Measurements from ENCODE around the gene MSRB3. TPM values are rescaled to one million over a fixed set of nuclear protein-coding genes. Genes with fewer than 3 reads are reported as not detected.

Gene MSRB3
- total RNA-seq, 1 experiment from 2014 or later = 1.1 TPM

DNA sequence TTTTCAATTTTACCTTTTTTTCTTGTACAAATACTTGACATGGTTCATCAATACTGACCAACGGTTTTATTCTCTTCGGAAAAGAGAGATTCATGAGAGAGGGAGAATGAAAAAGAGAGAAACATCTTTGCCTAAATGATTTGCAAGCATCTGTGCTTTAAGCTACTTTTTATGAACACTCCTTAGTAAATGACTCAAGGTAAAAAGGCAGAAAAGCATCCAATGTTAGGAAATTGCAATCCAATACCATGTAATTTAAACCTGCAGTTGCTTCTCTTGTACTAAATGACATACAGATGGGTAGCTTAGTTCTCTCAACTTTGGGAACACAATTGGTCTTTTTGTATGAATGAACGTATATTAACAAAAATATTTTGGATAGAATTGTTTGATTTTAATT is 46.1 kb downstream of the MSRB3 start:
- Histone ChIP-seq H3K23ac (ENCODE audit: insufficient read length, low read depth, low read length) (no peak overlapping the region), H2BK5ac (ENCODE audit: insufficient read length, low read length) (no peak overlapping the region), H3K18ac (ENCODE audit: insufficient read length, low read depth, low read length) (no peak overlapping the region), H2BK20ac (ENCODE audit: low read depth, low read length, poor library complexity, severe bottlenecking) (no peak overlapping the region), H2AK5ac (ENCODE audit: insufficient read length, low read length) (no peak overlapping the region), H3K56ac (ENCODE audit: insufficient read length, low read depth, low read length) (no peak overlapping the region), H3K27ac (ENCODE audit: insufficient read length, low read depth, low read length) (no peak overlapping the region), H2BK120ac (ENCODE audit: low read depth, low read length, poor library complexity, severe bottlenecking) (no peak overlapping the region), H3K79me2 (ENCODE audit: insufficient read depth, low read length) (no peaks in the 10 kb centered on the region), H3K14ac (ENCODE audit: insufficient read depth, low read length) (no peak overlapping the region), H3K4me2 (ENCODE audit: insufficient read depth, insufficient read length, low read length) (no peak overlapping the region), H3K27me3 (ENCODE audit: insufficient read depth, low read length) (no peaks in the 10 kb centered on the region), H4K8ac (replicated peaks; ENCODE audit: insufficient read length, low read depth, low read length) (no peak overlapping the region), H2BK15ac (ENCODE audit: low read depth, low read length) (no peak overlapping the region), H4K91ac (ENCODE audit: insufficient read length, low read depth, low read length) (no peak overlapping the region), H3K4ac (ENCODE audit: low read depth, low read length) (no peak overlapping the region), H2AFZ (ENCODE audit: low read length) (no peak overlapping the region), H4K20me1 (ENCODE audit: control insufficient read depth, insufficient read depth, insufficient read length) (no peaks in the 10 kb centered on the region), H3T11ph (ENCODE audit: low read length) (no peak overlapping the region), H2BK12ac (ENCODE audit: insufficient read length, low read depth, low read length) (no peak overlapping the region), H3K23me2 (ENCODE audit: insufficient read length, low read depth, low read length, poor library complexity, severe bottlenecking) (no peaks in the 10 kb centered on the region), H3K4me1 (ENCODE audit: insufficient read depth, low read length) (no peaks in the 10 kb centered on the region), H3K9ac (ENCODE audit: extremely low read depth, insufficient read length, low read length) (no peak overlapping the region), H3K79me1 (ENCODE audit: insufficient read depth, low read depth, low read length, poor library complexity, severe bottlenecking) (no peaks in the 10 kb centered on the region), H3K9me3 (ENCODE audit: control insufficient read depth, low read depth, low read length) (no peaks in the 10 kb centered on the region), H4K5ac (ENCODE audit: insufficient read length, low read depth, low read length) (no peak overlapping the region)
- no peaks in the 10 kb centered on the region for H3K4me1 Mint-ChIP-seq
- H3K27me3 Mint-ChIP-seq (ENCODE audit: low read depth) = no peaks in the 10 kb centered on the region
- DNase-seq = no peak
- TF ChIP-seq, protein P1, sequence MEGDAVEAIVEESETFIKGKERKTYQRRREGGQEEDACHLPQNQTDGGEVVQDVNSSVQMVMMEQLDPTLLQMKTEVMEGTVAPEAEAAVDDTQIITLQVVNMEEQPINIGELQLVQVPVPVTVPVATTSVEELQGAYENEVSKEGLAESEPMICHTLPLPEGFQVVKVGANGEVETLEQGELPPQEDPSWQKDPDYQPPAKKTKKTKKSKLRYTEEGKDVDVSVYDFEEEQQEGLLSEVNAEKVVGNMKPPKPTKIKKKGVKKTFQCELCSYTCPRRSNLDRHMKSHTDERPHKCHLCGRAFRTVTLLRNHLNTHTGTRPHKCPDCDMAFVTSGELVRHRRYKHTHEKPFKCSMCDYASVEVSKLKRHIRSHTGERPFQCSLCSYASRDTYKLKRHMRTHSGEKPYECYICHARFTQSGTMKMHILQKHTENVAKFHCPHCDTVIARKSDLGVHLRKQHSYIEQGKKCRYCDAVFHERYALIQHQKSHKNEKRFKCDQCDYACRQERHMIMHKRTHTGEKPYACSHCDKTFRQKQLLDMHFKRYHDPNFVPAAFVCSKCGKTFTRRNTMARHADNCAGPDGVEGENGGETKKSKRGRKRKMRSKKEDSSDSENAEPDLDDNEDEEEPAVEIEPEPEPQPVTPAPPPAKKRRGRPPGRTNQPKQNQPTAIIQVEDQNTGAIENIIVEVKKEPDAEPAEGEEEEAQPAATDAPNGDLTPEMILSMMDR (conservative IDR thresholded peaks at IDR 0.05) = no peak
- H3K27ac Mint-ChIP-seq = no peak overlapping the region
- H3K4me3 Mint-ChIP-seq = no peak overlapping the region
- H3K36me3 Mint-ChIP-seq (ENCODE audit: insufficient read depth in 1 of 3, low read depth in 3 of 3) = no peaks in the 10 kb centered on the region
- no peaks in the 10 kb centered on the region for H3K9me3 Mint-ChIP-seq
- no CpG with 5 or more reads among the region's 3 CpGs for WGBS (ENCODE audit: extremely low coverage, insufficient read length, low lambda C conversion rate)
